Measurements from ENCODE around the gene PP2D1. TPM values are rescaled to one million over a fixed set of nuclear protein-coding genes. Genes with fewer than 3 reads are reported as not detected.

The PP2D1 gene
- total and polyA plus RNA-seq, 9 of the 15 experiments (the other 6 are each of a cell fraction or from before 2014, with no cell fraction given), result 0.07 to 0.10 TPM; not detected in 7

- TF ChIP-seq, protein P1, sequence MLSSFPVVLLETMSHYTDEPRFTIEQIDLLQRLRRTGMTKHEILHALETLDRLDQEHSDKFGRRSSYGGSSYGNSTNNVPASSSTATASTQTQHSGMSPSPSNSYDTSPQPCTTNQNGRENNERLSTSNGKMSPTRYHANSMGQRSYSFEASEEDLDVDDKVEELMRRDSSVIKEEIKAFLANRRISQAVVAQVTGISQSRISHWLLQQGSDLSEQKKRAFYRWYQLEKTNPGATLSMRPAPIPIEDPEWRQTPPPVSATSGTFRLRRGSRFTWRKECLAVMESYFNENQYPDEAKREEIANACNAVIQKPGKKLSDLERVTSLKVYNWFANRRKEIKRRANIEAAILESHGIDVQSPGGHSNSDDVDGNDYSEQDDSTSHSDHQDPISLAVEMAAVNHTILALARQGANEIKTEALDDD (IDR thresholded peaks at IDR 0.05), result peak; percentile 49; the same call in 1 of the 2 replicates
- TF ChIP-seq XRCC4 (IDR thresholded peaks at IDR 0.05; ENCODE audit: extremely low read depth, insufficient read depth, insufficient read length) (no peak), FOXJ2 (tag; IDR thresholded peaks at IDR 0.05) (no peak), ZNF282 (CRISPR knock-in tag; IDR thresholded peaks at IDR 0.05) (no peak), IFI16 (CRISPR knock-in tag; IDR thresholded peaks at IDR 0.05) (no peak), TRIM24 (IDR thresholded peaks at IDR 0.05) (peak in 1 of 2 experiments; percentile 29; a peak in 1 of 4 replicates)
- TF ChIP-seq, protein P2, sequence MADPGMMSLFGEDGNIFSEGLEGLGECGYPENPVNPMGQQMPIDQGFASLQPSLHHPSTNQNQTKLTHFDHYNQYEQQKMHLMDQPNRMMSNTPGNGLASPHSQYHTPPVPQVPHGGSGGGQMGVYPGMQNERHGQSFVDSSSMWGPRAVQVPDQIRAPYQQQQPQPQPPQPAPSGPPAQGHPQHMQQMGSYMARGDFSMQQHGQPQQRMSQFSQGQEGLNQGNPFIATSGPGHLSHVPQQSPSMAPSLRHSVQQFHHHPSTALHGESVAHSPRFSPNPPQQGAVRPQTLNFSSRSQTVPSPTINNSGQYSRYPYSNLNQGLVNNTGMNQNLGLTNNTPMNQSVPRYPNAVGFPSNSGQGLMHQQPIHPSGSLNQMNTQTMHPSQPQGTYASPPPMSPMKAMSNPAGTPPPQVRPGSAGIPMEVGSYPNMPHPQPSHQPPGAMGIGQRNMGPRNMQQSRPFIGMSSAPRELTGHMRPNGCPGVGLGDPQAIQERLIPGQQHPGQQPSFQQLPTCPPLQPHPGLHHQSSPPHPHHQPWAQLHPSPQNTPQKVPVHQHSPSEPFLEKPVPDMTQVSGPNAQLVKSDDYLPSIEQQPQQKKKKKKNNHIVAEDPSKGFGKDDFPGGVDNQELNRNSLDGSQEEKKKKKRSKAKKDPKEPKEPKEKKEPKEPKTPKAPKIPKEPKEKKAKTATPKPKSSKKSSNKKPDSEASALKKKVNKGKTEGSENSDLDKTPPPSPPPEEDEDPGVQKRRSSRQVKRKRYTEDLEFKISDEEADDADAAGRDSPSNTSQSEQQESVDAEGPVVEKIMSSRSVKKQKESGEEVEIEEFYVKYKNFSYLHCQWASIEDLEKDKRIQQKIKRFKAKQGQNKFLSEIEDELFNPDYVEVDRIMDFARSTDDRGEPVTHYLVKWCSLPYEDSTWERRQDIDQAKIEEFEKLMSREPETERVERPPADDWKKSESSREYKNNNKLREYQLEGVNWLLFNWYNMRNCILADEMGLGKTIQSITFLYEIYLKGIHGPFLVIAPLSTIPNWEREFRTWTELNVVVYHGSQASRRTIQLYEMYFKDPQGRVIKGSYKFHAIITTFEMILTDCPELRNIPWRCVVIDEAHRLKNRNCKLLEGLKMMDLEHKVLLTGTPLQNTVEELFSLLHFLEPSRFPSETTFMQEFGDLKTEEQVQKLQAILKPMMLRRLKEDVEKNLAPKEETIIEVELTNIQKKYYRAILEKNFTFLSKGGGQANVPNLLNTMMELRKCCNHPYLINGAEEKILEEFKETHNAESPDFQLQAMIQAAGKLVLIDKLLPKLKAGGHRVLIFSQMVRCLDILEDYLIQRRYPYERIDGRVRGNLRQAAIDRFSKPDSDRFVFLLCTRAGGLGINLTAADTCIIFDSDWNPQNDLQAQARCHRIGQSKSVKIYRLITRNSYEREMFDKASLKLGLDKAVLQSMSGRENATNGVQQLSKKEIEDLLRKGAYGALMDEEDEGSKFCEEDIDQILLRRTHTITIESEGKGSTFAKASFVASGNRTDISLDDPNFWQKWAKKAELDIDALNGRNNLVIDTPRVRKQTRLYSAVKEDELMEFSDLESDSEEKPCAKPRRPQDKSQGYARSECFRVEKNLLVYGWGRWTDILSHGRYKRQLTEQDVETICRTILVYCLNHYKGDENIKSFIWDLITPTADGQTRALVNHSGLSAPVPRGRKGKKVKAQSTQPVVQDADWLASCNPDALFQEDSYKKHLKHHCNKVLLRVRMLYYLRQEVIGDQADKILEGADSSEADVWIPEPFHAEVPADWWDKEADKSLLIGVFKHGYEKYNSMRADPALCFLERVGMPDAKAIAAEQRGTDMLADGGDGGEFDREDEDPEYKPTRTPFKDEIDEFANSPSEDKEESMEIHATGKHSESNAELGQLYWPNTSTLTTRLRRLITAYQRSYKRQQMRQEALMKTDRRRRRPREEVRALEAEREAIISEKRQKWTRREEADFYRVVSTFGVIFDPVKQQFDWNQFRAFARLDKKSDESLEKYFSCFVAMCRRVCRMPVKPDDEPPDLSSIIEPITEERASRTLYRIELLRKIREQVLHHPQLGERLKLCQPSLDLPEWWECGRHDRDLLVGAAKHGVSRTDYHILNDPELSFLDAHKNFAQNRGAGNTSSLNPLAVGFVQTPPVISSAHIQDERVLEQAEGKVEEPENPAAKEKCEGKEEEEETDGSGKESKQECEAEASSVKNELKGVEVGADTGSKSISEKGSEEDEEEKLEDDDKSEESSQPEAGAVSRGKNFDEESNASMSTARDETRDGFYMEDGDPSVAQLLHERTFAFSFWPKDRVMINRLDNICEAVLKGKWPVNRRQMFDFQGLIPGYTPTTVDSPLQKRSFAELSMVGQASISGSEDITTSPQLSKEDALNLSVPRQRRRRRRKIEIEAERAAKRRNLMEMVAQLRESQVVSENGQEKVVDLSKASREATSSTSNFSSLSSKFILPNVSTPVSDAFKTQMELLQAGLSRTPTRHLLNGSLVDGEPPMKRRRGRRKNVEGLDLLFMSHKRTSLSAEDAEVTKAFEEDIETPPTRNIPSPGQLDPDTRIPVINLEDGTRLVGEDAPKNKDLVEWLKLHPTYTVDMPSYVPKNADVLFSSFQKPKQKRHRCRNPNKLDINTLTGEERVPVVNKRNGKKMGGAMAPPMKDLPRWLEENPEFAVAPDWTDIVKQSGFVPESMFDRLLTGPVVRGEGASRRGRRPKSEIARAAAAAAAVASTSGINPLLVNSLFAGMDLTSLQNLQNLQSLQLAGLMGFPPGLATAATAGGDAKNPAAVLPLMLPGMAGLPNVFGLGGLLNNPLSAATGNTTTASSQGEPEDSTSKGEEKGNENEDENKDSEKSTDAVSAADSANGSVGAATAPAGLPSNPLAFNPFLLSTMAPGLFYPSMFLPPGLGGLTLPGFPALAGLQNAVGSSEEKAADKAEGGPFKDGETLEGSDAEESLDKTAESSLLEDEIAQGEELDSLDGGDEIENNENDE (IDR thresholded peaks at IDR 0.05; ENCODE audit: low read depth, low read length), result no peak
- TF ChIP-seq, protein P3, sequence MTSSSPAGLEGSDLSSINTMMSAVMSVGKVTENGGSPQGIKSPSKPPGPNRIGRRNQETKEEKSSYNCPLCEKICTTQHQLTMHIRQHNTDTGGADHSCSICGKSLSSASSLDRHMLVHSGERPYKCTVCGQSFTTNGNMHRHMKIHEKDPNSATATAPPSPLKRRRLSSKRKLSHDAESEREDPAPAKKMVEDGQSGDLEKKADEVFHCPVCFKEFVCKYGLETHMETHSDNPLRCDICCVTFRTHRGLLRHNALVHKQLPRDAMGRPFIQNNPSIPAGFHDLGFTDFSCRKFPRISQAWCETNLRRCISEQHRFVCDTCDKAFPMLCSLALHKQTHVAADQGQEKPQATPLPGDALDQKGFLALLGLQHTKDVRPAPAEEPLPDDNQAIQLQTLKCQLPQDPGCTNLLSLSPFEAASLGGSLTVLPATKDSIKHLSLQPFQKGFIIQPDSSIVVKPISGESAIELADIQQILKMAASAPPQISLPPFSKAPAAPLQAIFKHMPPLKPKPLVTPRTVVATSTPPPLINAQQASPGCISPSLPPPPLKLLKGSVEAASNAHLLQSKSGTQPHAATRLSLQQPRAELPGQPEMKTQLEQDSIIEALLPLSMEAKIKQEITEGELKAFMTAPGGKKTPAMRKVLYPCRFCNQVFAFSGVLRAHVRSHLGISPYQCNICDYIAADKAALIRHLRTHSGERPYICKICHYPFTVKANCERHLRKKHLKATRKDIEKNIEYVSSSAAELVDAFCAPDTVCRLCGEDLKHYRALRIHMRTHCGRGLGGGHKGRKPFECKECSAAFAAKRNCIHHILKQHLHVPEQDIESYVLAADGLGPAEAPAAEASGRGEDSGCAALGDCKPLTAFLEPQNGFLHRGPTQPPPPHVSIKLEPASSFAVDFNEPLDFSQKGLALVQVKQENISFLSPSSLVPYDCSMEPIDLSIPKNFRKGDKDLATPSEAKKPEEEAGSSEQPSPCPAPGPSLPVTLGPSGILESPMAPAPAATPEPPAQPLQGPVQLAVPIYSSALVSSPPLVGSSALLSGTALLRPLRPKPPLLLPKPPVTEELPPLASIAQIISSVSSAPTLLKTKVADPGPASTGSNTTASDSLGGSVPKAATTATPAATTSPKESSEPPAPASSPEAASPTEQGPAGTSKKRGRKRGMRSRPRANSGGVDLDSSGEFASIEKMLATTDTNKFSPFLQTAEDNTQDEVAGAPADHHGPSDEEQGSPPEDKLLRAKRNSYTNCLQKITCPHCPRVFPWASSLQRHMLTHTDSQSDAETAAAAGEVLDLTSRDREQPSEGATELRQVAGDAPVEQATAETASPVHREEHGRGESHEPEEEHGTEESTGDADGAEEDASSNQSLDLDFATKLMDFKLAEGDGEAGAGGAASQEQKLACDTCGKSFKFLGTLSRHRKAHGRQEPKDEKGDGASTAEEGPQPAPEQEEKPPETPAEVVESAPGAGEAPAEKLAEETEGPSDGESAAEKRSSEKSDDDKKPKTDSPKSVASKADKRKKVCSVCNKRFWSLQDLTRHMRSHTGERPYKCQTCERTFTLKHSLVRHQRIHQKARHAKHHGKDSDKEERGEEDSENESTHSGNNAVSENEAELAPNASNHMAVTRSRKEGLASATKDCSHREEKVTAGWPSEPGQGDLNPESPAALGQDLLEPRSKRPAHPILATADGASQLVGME (CRISPR knock-in tag; IDR thresholded peaks at IDR 0.05), result no peak
- TF ChIP-seq, protein P4, sequence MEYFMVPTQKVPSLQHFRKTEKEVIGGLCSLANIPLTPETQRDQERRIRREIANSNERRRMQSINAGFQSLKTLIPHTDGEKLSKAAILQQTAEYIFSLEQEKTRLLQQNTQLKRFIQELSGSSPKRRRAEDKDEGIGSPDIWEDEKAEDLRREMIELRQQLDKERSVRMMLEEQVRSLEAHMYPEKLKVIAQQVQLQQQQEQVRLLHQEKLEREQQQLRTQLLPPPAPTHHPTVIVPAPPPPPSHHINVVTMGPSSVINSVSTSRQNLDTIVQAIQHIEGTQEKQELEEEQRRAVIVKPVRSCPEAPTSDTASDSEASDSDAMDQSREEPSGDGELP (CRISPR knock-in tag; IDR thresholded peaks at IDR 0.05; ENCODE audit: borderline replicate concordance), result no peak
These were observed 44.3 kb downstream of the PP2D1 start (continued) for GRCh38 chr3:19967812-19968211.

Data from K562 (cell line).